Measurements from ENCODE around the gene SIK1. TPM values are rescaled to one million over a fixed set of nuclear protein-coding genes. Genes with fewer than 3 reads are reported as not detected.
"Not testable (repeated sequence)": the region's sequence is repeated elsewhere in the genome, so short reads cannot be mapped to it uniquely, and the experiment has no call there.

SIK1 gene
- total RNA-seq = 1 to 10 TPM; 5.7 to 9.0 TPM

- H3K27ac Mint-ChIP-seq, DNase-seq, H3K4me3 Mint-ChIP-seq, H3K4me1 Mint-ChIP-seq, H3K9me3 Mint-ChIP-seq, H3K27me3 Mint-ChIP-seq, H3K36me3 Mint-ChIP-seq: not testable (repeated sequence)
These were observed at the start of gene SIK1 for GRCh38 chr21:43426404-43427241. Gene SIK1 (minus strand): TSS chr21:43427131. CDS start chr21:43426178, 953 bp downstream.

GRCh38 chr21:43471597-43472242, 44.8 kb upstream of the SIK1 start:
- not testable (repeated sequence) for H3K27ac Mint-ChIP-seq, H3K36me3 Mint-ChIP-seq, H3K9me3 Mint-ChIP-seq, H3K4me1 Mint-ChIP-seq, H3K4me3 Mint-ChIP-seq, H3K27me3 Mint-ChIP-seq, DNase-seq

DNA sequence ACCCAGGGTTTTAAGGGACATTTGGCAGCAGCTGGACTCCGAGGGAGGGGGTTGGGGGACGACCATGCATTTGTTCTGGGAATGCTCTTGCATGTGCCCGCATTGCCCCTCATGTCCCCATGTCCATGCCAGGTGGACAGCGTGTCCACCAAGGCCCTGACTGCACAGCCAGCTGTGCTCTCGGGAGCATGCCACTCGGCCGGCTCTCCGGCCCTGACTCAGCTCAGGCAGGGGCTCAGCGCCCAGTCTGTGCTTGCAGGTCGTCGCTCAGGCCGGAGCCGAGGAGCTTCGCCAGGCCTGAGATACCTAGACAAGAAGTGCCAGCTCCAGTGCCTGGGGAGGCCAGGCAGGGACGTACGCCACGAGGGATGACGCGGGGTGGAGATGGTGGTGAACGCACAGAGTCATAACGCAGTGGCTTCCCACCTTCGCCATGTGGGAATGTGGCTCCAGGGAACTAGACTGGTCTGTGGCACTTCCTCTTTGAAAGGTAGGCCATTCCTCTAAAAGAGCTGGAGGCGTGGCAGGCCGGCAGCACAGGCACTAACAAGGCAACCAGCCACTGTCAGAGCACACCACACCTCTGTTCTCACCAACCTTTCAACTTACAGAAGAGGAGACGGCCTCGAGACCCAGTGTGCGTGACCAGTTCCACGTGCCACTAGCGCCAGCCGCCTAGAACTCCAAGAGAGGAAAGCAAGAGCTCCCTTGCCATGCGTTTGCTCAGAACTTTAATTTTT, 43.0 kb upstream of the SIK1 start:
- H3K27me3 Mint-ChIP-seq, H3K36me3 Mint-ChIP-seq, DNase-seq, H3K27ac Mint-ChIP-seq, H3K9me3 Mint-ChIP-seq, H3K4me1 Mint-ChIP-seq, H3K4me3 Mint-ChIP-seq: not testable (repeated sequence)

DNA sequence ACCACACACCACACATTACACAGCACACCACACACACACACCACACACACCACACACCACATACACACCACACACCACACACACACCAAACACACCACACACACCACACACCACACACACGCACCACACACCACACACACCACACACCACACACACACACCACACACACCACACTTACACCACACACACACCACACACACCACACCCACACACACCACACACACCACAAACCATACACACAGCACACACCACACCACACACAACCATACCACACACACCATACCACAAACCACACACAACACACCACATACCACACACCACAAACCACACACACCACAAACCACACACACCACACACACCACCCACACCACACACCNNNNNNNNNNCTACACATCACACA, 40.9 kb upstream of the SIK1 start:
- Mint-ChIP-seq H3K36me3 (no peaks in the 10 kb centered on the region), H3K4me1 (no peaks in the 10 kb centered on the region), H3K27ac (peak overlapping the region; percentile 75), H3K9me3 (no peaks in the 10 kb centered on the region), H3K27me3 (peaks cover 6% of the 10 kb centered on the region), H3K4me3 (peak overlapping the region; percentile 11)
- no peak for DNase-seq

- not testable (repeated sequence) for H3K4me1 Mint-ChIP-seq, H3K27ac Mint-ChIP-seq, H3K36me3 Mint-ChIP-seq, H3K9me3 Mint-ChIP-seq, H3K4me3 Mint-ChIP-seq, H3K27me3 Mint-ChIP-seq, DNase-seq
These were observed 38.2 kb upstream of the SIK1 start for GRCh38 chr21:43465159-43465558.

GRCh38 chr21:43463498-43464261, 36.7 kb upstream of the SIK1 start:
- not testable (repeated sequence) for DNase-seq, H3K27ac Mint-ChIP-seq, H3K9me3 Mint-ChIP-seq, H3K36me3 Mint-ChIP-seq, H3K4me1 Mint-ChIP-seq, H3K27me3 Mint-ChIP-seq, H3K4me3 Mint-ChIP-seq

GRCh38 chr21:43462932-43463331, 36.0 kb upstream of the SIK1 start:
- not testable (repeated sequence) for DNase-seq, H3K27me3 Mint-ChIP-seq, H3K9me3 Mint-ChIP-seq, H3K36me3 Mint-ChIP-seq, H3K27ac Mint-ChIP-seq, H3K4me1 Mint-ChIP-seq, H3K4me3 Mint-ChIP-seq

DNA sequence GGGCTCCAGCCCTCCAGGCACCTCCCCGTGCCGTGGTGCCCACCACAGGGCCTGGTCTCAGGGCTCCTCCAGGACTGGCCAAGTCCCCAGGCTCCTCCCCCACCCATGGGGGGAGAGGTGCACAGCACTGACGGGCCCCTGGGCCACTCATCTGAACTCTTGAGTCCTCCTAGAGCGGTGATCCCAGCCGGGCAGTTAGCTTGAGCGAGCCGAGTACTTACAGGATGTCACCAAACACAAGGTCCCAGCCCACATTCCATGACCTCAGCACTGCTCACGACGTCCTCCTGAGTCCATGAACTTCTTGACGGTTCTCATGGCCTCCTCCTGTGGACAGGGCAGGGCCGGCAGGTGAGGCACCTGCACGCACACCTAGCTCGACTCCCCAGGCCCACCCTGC, 33.5 kb upstream of the SIK1 start:
- H3K27me3 Mint-ChIP-seq, DNase-seq, H3K27ac Mint-ChIP-seq, H3K4me1 Mint-ChIP-seq, H3K9me3 Mint-ChIP-seq, H3K36me3 Mint-ChIP-seq, H3K4me3 Mint-ChIP-seq: not testable (repeated sequence)

GRCh38 chr21:43458995-43459394, 32.1 kb upstream of the SIK1 start:
- H3K36me3 Mint-ChIP-seq = not testable (repeated sequence)

GRCh38 chr21:43456616-43457314, 29.8 kb upstream of the SIK1 start:
- not testable (repeated sequence) for H3K4me3 Mint-ChIP-seq, H3K36me3 Mint-ChIP-seq, H3K4me1 Mint-ChIP-seq, DNase-seq, H3K9me3 Mint-ChIP-seq, H3K27ac Mint-ChIP-seq, H3K27me3 Mint-ChIP-seq

More at GRCh38 chr21:43458995-43459394, 32.1 kb upstream of the SIK1 start:
- not testable (repeated sequence) for H3K9me3 Mint-ChIP-seq, H3K27me3 Mint-ChIP-seq, DNase-seq, H3K27ac Mint-ChIP-seq, H3K4me1 Mint-ChIP-seq, H3K4me3 Mint-ChIP-seq

- not testable (repeated sequence) for H3K27me3 Mint-ChIP-seq, H3K27ac Mint-ChIP-seq, H3K4me3 Mint-ChIP-seq, DNase-seq, H3K36me3 Mint-ChIP-seq, H3K9me3 Mint-ChIP-seq, H3K4me1 Mint-ChIP-seq
These were observed 28.8 kb upstream of the SIK1 start for GRCh38 chr21:43455717-43456116.

- not testable (repeated sequence) for H3K27me3 Mint-ChIP-seq, H3K4me1 Mint-ChIP-seq, H3K27ac Mint-ChIP-seq, H3K4me3 Mint-ChIP-seq, H3K36me3 Mint-ChIP-seq, H3K9me3 Mint-ChIP-seq, DNase-seq
These were observed 27.2 kb upstream of the SIK1 start for GRCh38 chr21:43454176-43454575.

DNA sequence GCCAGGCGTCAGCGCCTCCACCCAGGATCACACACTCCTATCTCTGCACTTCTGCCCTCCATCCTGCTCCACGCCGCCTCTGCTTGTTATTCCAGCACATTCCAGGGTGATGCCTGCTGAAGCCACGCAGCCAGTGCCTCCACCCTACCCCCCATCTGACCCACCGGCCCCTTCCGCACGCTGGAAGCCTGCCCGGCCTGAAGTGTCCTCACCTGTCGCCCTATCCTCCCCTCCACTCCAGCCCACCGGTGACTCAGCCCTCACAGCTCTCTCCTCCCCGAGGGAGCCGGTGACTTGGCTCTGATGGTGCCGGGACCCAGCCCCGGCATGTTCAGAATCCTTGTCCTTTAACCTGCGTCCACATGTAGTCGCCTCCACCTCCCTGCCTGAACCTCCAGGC, 24.9 kb upstream of the SIK1 start:
- DNase-seq, H3K27me3 Mint-ChIP-seq, H3K4me3 Mint-ChIP-seq, H3K9me3 Mint-ChIP-seq, H3K27ac Mint-ChIP-seq, H3K36me3 Mint-ChIP-seq, H3K4me1 Mint-ChIP-seq: not testable (repeated sequence)

GRCh38 chr21:43450287-43450686, 23.4 kb upstream of the SIK1 start:
- H3K4me1 Mint-ChIP-seq, DNase-seq, H3K9me3 Mint-ChIP-seq, H3K36me3 Mint-ChIP-seq, H3K27ac Mint-ChIP-seq, H3K4me3 Mint-ChIP-seq, H3K27me3 Mint-ChIP-seq: not testable (repeated sequence)

Measured in activated naive CD8-positive, alpha-beta T cell treated with anti-CD3 and anti-CD28 coated beads for 36 hours (primary cell).